Natural killer cell (primary cell): ENCODE measurements around the gene EMILIN3. TPM values are rescaled to one million over a fixed set of nuclear protein-coding genes. Genes with fewer than 3 reads are reported as not detected.

Experiments
- total RNA-seq, 4 donors: library from RNA; stranded (reverse); fragments of 120-200 nt in 1 of 4; gene quantifications; one replicate each; pipeline versions ENCODE4 v1.2.3 to v1.2.4, GENCODE V29; 2013 to 2022

Gene EMILIN3
- total RNA-seq, 3 donors from 2014 or later (not counting 1 experiment from before 2014, with no cell fraction given): not detected

Other genes with a start within 250 kb of the EMILIN3 start
- gene PLCG1, start 229.3 kb downstream of the EMILIN3 start, total RNA-seq: 100 to 1,000 TPM; 199 to 242 (median 236) TPM
- gene ZHX3, start 49.1 kb downstream of the EMILIN3 start, total RNA-seq: 10 to 100 TPM in 2 of 3 donors, 1 to 10 TPM in 1; 9.0 to 11.8 (median 10.3) TPM
- under 1 TPM in 2 of 3 donors, not detected in 1; 0.07 to 0.28 TPM for gene LPIN3, start 26.0 kb downstream of the EMILIN3 start, total RNA-seq